Vagina (tissue), 2 donors: Measurements from ENCODE around the gene CATSPERD. TPM values are rescaled to one million over a fixed set of nuclear protein-coding genes. Genes with fewer than 3 reads are reported as not detected.
A peak's percentile ranks its signal among the peaks of the same experiment; 100 is the strongest.
"Not testable (repeated sequence)": the region's sequence is repeated elsewhere in the genome, so short reads cannot be mapped to it uniquely, and the experiment has no call there.

Experiments
- DNase-seq, 2 donors: peaks; one replicate each; pipeline ENCODE4 v3.0.0-alpha.2; 2017; ENCODE audit errors: extremely low spot score in 2 of 2
- H3K27ac ChIP-seq: fragments of 200-600 bp; sonication (generic); one replicate; pipeline ENCODE4 v1.5.1; 2019
- H3K27me3 ChIP-seq: fragments of 200-600 bp; sonication (generic); one replicate; pipeline ENCODE4 v1.5.1; 2019
- H3K36me3 ChIP-seq, 2 donors: fragments of 200-600 bp; sonication (generic); one replicate each; pipeline ENCODE4 v1.5.1; 2017 to 2019
- H3K4me1 ChIP-seq: fragments of 200-600 bp; sonication (generic); one replicate; pipeline ENCODE4 v1.5.1; 2019
- H3K4me3 ChIP-seq, 2 donors: fragments of 200-600 bp; sonication (generic); 1 replicate in 1 of 2; 2 replicates in 1 of 2; pipeline ENCODE4 v1.5.1; 2016 to 2019
- H3K9me3 ChIP-seq: fragments of 200-600 bp; sonication (generic); one replicate; pipeline ENCODE4 v1.5.1; 2019
- CTCF ChIP-seq, 3 experiments: fragments of 450-650 bp in 2 of 3; fragments of 200-600 bp in 1 of 3; sonication (generic) in 1 of 3; IDR thresholded peaks; one replicate each; pipeline ENCODE4 v1.5.1; 2017 to 2019; ENCODE audit warnings: antibody characterized with exemption in 3 of 3, mild to moderate bottlenecking in 2 of 3, moderate library complexity in 2 of 3
- POLR2A ChIP-seq, 2 donors: fragments of 450-650 bp; IDR thresholded peaks; one replicate each; pipeline ENCODE4 v1.6.1; 2017; ENCODE audit warnings: antibody characterized with exemption in 2 of 2, mild to moderate bottlenecking in 2 of 2, moderate library complexity in 2 of 2
- POLR2AphosphoS5 ChIP-seq, 2 donors: sonication (generic); formaldehyde crosslinking; IDR thresholded peaks; one replicate each; pipeline ENCODE4 v1.9.0; 2017; ENCODE audit warnings: antibody characterized with exemption in 2 of 2, mild to moderate bottlenecking in 2 of 2, low read depth in 1 of 2; ENCODE audit not compliant: insufficient read depth in 1 of 2
- intact Hi-C: fragments of 100-400 bp; cut with DNase I; formaldehyde crosslinking; loops from one replicate; pipeline ENCODE4 v1.15.1; 2023
- total RNA-seq: library from RNA; depleted of rRNA; stranded (reverse); fragments of >200 nt; gene quantifications from one replicate; pipeline ENCODE4 v1.2.3, GENCODE V29; 2016

The CATSPERD gene
- total RNA-seq, 1 donor from 2014 or later = not detected

GRCh38 chr19:5778402-5778801 lies 58.0 kb downstream of the CATSPERD start:
- TF ChIP-seq POLR2AphosphoS5 (IDR thresholded peaks at IDR 0.05; ENCODE audit: insufficient read depth in 1 of 2, low read depth in 1 of 2) (no peak), POLR2A (IDR thresholded peaks at IDR 0.05) (no peak), CTCF (IDR thresholded peaks at IDR 0.05) (no peak)
- no peak for DNase-seq
- H3K4me1 ChIP-seq = no peaks in the 10 kb centered on the region
- H3K4me3 ChIP-seq = no peak overlapping the region
- no peaks in the 10 kb centered on the region for H3K36me3 ChIP-seq
- H3K27ac ChIP-seq = no peak overlapping the region
- no peaks in the 10 kb centered on the region for H3K27me3 ChIP-seq
- H3K9me3 ChIP-seq = no peaks in the 10 kb centered on the region
- intact Hi-C loops = no loop called here

- intact Hi-C loops, H3K9me3 ChIP-seq, H3K27me3 ChIP-seq, DNase-seq, H3K4me3 ChIP-seq, H3K27ac ChIP-seq, H3K4me1 ChIP-seq: not testable (repeated sequence)
- peaks cover 0 to 15% of the 10 kb centered on the region in 2 donors for H3K36me3 ChIP-seq
Measured at GRCh38 chr19:5780916-5781315, 60.5 kb downstream of the CATSPERD start.

- Histone ChIP-seq H3K27ac (no peak overlapping the region), H3K9me3 (no peaks in the 10 kb centered on the region), H3K4me1 (no peaks in the 10 kb centered on the region), H3K36me3 (peaks cover 0 to 29% of the 10 kb centered on the region in 2 donors), H3K27me3 (no peaks in the 10 kb centered on the region), H3K4me3 (no peak overlapping the region)
- no peak for TF ChIP-seq POLR2A (IDR thresholded peaks at IDR 0.05)
- TF ChIP-seq POLR2AphosphoS5 (IDR thresholded peaks at IDR 0.05; ENCODE audit: insufficient read depth in 1 of 2, low read depth in 1 of 2) = no peak
- no peak for TF ChIP-seq CTCF (IDR thresholded peaks at IDR 0.05)
- intact Hi-C loops = no loop called here
- DNase-seq = no peak
Measured at GRCh38 chr19:5782322-5782721, 61.9 kb downstream of the CATSPERD start.

- Histone ChIP-seq H3K36me3 (peaks cover 0 to 38% of the 10 kb centered on the region in 2 donors), H3K27ac (no peak overlapping the region), H3K4me1 (no peaks in the 10 kb centered on the region), H3K4me3 (no peak overlapping the region), H3K9me3 (no peaks in the 10 kb centered on the region), H3K27me3 (no peaks in the 10 kb centered on the region)
- TF ChIP-seq CTCF (IDR thresholded peaks at IDR 0.05) (no peak), POLR2AphosphoS5 (IDR thresholded peaks at IDR 0.05; ENCODE audit: insufficient read depth in 1 of 2, low read depth in 1 of 2) (no peak), POLR2A (IDR thresholded peaks at IDR 0.05) (no peak)
- intact Hi-C loops = no loop called here
- DNase-seq = peak in 1 of 2 donors; percentile 93
Measured at GRCh38 chr19:5782945-5783919, 62.8 kb downstream of the CATSPERD start.

- Histone ChIP-seq H3K4me1 (peaks cover 5% of the 10 kb centered on the region), H3K9me3 (no peaks in the 10 kb centered on the region), H3K27me3 (no peaks in the 10 kb centered on the region), H3K36me3 (peaks cover 0 to 52% of the 10 kb centered on the region in 2 donors), H3K27ac (no peak within 1 kb of the TSS), H3K4me3 (no peak within 1 kb of the TSS)
- intact Hi-C loops = no loop called here
- DNase-seq = no peak
- no peak for TF ChIP-seq CTCF (IDR thresholded peaks at IDR 0.05)
- TF ChIP-seq POLR2AphosphoS5 (IDR thresholded peaks at IDR 0.05; ENCODE audit: insufficient read depth in 1 of 2, low read depth in 1 of 2) = no peak
- TF ChIP-seq POLR2A (IDR thresholded peaks at IDR 0.05) = no peak
Measured at GRCh38 chr19:5784581-5785147, 64.2 kb downstream of the CATSPERD start, which contains the start of gene PRR22. Gene PRR22, minus strand, starts transcription at chr19:5784746. Its CDS starts 86 bp downstream, at chr19:5784660.
